Muscle layer of colon (tissue), 2 donors: ENCODE data around the gene AWAT2.

Source experiments
- H3K27ac ChIP-seq: one replicate; pipeline ENCODE4 v1.7.0; 2013; ENCODE audit warnings: low read depth, mild to moderate bottlenecking, low read length, moderate library complexity
- H3K27me3 ChIP-seq, 2 donors: one replicate each; pipeline ENCODE4 v1.7.0; 2013; ENCODE audit warnings: low read length in 2 of 2, mild to moderate bottlenecking in 2 of 2; ENCODE audit not compliant: insufficient read depth in 2 of 2, control insufficient read depth in 1 of 2
- H3K36me3 ChIP-seq: one replicate; pipeline ENCODE4 v1.7.0; 2013; ENCODE audit warnings: mild to moderate bottlenecking, low read length; ENCODE audit not compliant: insufficient read depth
- H3K4me1 ChIP-seq: one replicate; pipeline ENCODE4 v1.7.0; 2013; ENCODE audit warnings: mild to moderate bottlenecking, low read length; ENCODE audit not compliant: insufficient read depth
- H3K4me3 ChIP-seq, 2 donors: one replicate each; pipeline ENCODE4 v1.7.0; 2013; ENCODE audit warnings: low read length in 2 of 2, low read depth in 1 of 2, mild to moderate bottlenecking in 1 of 2, moderate library complexity in 1 of 2
- H3K9ac ChIP-seq: one replicate; pipeline ENCODE4 v1.7.0; 2013; ENCODE audit warnings: low read length
- H3K9me3 ChIP-seq: one replicate; pipeline ENCODE4 v1.7.0; 2013; ENCODE audit warnings: mild to moderate bottlenecking, low read length
- donor health status: abdominal sarcoma.
- donor health status: Adenocarcinoma of cecum.

The AWAT2 gene

DNA sequence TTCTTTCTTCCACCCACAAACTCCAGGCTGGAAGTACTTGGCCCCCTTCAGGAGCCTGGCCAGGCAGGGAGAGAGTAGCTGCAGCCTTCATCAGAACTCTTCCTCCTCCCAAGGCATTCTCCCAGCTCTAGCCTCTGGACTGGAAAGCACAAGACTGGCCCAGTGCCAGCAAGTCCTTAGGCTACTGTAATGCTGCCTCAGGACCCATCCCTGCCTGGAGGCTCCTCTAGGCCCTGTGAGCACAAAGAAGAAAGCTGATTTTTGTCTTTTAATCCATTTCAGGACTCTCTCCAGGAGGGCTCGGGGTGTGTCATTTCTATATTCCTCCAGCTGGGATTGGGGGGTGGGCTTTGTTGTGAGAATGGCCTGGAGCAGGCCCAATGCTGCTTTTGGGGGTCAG lies 10.8 kb downstream of the AWAT2 start:
- Histone ChIP-seq H3K4me1 (no peaks in the 10 kb centered on the region), H3K4me3 (no peak overlapping the region), H3K9ac (no peak overlapping the region), H3K27ac (no peak overlapping the region), H3K27me3 (peaks cover 0 to 10% of the 10 kb centered on the region in 2 donors), H3K9me3 (no peaks in the 10 kb centered on the region), H3K36me3 (no peaks in the 10 kb centered on the region)

DNA sequence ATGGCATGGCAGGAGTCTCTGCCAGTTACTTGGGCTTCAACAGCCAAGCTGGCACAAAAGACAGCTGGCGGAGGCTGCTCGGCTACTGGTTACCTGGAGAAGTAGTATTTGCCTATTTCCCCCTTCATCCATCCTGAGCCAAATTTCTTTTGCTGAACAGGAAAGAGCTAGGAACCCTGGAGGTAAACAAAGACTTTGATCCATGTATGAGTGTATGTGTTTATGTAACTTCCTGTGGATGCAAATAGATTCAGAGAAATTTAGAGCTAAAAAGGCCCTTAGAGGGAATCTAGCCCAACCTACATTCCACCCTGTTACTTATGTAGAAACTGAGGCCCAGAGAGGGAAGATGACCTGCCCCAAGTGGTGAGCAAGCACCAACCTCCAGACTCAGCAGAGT lies 11.2 kb downstream of the AWAT2 start:
- no peaks in the 10 kb centered on the region for H3K9me3 ChIP-seq
- H3K4me1 ChIP-seq = no peaks in the 10 kb centered on the region
- no peak overlapping the region for H3K9ac ChIP-seq
- no peaks in the 10 kb centered on the region for H3K36me3 ChIP-seq
- H3K27ac ChIP-seq = no peak overlapping the region
- H3K27me3 ChIP-seq = peaks cover 0 to 14% of the 10 kb centered on the region in 2 donors
- no peak overlapping the region for H3K4me3 ChIP-seq

DNA sequence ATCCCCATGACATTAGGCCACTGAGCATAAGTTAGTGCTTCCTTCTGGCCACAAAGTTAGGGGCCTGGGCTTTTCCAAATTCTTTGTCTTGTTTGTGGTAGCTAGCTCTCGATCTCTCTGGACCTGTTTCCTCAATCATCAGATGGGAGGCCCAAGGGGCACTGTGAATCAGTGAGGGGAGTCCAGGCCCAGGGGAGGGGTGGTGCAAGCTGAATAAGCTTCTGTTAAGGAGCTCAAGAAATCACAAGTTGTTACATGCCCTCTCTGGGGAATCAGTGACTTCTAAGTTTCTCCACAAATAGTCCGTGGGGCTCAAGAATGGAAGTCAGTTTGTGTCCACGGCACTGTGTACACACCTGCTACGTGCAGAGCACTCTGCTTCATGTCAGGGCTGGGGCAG lies 15.1 kb downstream of the AWAT2 start:
- no peak overlapping the region for H3K27ac ChIP-seq
- H3K4me1 ChIP-seq = no peaks in the 10 kb centered on the region
- H3K9ac ChIP-seq = no peak overlapping the region
- no peaks in the 10 kb centered on the region for H3K36me3 ChIP-seq
- H3K4me3 ChIP-seq = no peak overlapping the region
- H3K9me3 ChIP-seq = no peaks in the 10 kb centered on the region
- H3K27me3 ChIP-seq = peaks cover 0 to 23% of the 10 kb centered on the region in 2 donors

DNA sequence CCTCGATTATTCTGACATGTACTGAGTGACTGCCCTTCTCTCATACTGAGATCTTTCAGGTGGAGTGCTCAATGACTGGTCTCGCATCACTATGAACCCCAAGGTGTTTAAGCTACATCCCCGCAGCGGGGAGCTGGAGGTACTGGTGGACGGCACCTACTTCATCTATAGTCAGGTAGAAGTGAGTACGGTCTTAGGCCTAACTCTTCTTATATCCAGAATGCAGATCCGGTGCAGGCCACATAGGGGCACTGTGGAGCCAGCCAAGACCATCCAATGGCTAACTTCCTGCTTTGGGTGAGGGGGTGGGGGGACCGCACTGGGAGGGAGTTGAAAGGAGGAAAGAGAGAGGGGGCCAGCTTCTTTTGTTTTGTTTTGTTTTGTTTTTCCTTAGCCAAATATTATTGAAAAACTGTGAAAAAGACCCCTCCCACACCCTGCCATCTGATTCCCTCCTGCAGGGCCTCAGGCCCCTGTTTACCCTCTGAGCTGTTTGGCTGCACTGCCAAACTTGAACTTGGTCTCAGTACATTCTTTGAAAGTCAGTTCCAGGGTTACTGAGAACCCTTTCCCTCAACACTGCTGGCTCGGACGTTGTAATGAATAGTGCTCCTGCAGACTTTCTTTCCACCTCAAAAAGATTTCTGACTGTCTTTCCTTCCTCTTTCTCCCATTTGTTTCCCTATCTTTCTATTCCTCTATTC lies 16.2 kb downstream of the AWAT2 start:
- H3K4me3 ChIP-seq = no peak overlapping the region
- peaks cover 0 to 32% of the 10 kb centered on the region in 2 donors for H3K27me3 ChIP-seq
- no peaks in the 10 kb centered on the region for H3K9me3 ChIP-seq
- H3K9ac ChIP-seq = no peak overlapping the region
- H3K27ac ChIP-seq = no peak overlapping the region
- no peaks in the 10 kb centered on the region for H3K36me3 ChIP-seq
- H3K4me1 ChIP-seq = no peaks in the 10 kb centered on the region

DNA sequence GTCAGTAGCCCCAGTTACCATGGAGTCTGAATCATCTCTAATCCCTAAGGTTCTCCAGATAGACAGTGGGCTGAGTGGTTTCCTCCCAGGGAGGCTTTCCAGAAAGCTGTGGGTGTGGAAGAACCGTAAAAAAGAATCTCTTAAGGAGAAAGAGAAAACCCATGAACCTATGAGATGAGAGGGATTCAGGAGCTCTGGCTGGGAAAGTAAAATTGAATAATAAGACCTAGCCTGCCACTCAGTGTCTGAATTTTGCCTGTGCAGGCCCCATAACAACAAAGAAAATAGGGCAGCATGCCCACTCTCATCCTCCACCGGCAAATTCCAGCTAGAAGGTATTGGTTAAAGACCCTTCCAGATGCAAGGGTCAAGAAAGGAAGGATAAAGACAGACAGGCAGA lies 16.9 kb downstream of the AWAT2 start:
- Histone ChIP-seq H3K36me3 (no peaks in the 10 kb centered on the region), H3K9ac (no peak overlapping the region), H3K4me3 (no peak overlapping the region), H3K27ac (no peak overlapping the region), H3K9me3 (no peaks in the 10 kb centered on the region), H3K27me3 (peaks cover 0 to 32% of the 10 kb centered on the region in 2 donors), H3K4me1 (no peaks in the 10 kb centered on the region)

DNA sequence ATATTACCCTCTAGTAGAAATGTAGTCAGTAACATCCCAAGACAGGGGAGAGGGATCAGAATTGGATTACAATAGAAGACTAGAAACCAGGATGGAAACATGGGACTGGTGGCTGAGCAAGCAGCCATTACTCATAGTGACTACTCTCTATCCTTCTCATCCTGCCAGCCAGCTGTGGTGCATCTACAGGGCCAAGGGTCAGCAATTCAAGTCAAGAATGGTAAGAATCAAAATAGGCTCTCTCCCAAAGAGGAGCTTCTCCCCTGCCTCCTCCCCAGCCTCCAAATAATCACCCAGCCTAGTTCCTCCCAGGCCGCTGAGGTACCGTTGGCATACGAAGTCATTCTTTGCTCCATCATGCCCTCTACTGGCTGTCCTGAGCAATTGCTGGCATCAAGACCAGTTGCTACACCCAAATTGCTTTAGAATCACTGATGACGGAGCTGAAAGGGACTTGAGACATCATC lies 19.4 kb downstream of the AWAT2 start:
- no peaks in the 10 kb centered on the region for H3K4me1 ChIP-seq
- no peaks in the 10 kb centered on the region for H3K36me3 ChIP-seq
- H3K9ac ChIP-seq = no peak overlapping the region
- H3K4me3 ChIP-seq = no peak overlapping the region
- H3K9me3 ChIP-seq = no peaks in the 10 kb centered on the region
- peaks cover 0 to 32% of the 10 kb centered on the region in 2 donors for H3K27me3 ChIP-seq
- H3K27ac ChIP-seq = no peak overlapping the region

DNA sequence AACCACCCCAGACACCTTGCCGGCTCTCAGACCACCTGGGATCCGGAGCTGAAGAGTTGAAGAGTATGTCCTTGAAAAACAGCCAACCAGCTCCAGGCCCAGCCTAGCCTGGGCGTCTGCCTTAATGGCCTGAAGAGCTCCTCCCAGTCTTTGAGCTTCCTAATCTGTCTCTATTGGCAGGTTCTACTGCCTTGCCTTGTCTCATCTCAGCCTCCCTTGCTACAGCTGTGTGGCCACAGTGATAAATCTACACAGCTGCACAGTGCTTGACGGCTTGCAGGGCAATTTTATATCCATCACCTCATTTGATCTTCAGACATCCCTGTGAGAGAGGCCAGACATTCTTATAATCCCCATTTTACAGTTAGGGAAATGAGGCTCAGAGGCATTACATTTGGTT lies 19.9 kb downstream of the AWAT2 start:
- Histone ChIP-seq H3K27ac (no peak overlapping the region), H3K27me3 (peaks cover 0 to 32% of the 10 kb centered on the region in 2 donors)

DNA sequence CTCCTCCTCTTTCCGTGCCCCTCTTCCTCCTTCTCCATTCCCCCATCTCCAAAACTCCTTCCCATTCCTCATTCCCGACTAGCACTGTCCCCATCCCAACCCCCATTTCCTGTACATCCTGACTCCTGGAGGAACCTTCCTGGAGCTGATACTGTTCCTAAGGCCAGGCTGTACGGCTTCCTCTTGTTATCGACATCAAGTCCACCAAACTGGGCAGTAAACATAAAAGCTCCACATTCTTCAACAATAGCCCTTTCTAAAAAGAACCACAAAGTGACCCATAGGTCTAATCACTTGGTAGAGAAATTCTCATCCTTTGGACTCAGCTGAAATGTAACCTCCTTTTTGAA lies 22.9 kb downstream of the AWAT2 start:
- Histone ChIP-seq H3K9ac (no peak overlapping the region), H3K27me3 (peaks cover 0 to 15% of the 10 kb centered on the region in 2 donors), H3K4me3 (no peak overlapping the region), H3K27ac (no peak overlapping the region), H3K9me3 (no peaks in the 10 kb centered on the region), H3K4me1 (no peaks in the 10 kb centered on the region), H3K36me3 (no peaks in the 10 kb centered on the region)

More for the DNA sequence above, 19.9 kb downstream of the AWAT2 start:
- Histone ChIP-seq H3K36me3 (no peaks in the 10 kb centered on the region), H3K9ac (no peak overlapping the region), H3K4me3 (no peak overlapping the region), H3K9me3 (no peaks in the 10 kb centered on the region), H3K4me1 (no peaks in the 10 kb centered on the region)

DNA sequence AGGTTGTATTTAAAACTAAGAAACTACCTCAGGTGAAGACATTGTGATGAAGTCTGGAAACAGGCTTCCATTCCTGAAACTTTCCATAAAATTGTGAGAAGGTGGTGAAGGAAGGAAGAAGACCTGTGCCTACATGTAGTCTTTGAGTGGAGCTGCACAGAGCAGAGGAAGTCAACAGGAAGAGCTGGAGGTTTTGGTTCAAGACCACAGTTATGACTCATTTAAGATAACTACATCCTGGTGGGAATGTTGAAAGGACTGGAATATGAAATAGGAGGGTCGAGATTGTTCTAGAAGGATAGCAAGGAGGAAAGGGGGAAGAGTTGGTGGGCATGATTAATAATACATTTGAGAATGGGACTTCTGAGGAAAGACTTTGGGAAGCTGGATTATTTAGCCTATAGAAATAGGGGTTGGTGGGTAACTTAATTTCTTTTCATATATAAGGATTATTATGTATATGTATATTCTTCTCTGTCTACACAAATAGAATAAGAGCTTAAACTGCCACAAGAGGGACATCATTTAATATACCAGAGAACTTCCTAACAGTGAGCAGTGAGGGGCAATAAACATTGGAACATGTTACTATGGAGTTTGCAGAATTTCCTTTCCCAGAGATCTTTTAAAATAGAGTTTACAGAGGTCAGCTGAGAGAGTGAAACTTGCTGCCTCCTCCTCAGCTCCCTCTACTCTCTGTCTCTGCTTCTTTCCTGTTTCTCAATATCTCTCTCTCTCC lies 23.5 kb downstream of the AWAT2 start:
- H3K9ac ChIP-seq = no peak overlapping the region
- no peak overlapping the region for H3K4me3 ChIP-seq
- H3K36me3 ChIP-seq = no peaks in the 10 kb centered on the region
- H3K9me3 ChIP-seq = no peaks in the 10 kb centered on the region
- H3K27me3 ChIP-seq = peaks cover 0 to 15% of the 10 kb centered on the region in 2 donors
- H3K4me1 ChIP-seq = no peaks in the 10 kb centered on the region
- H3K27ac ChIP-seq = no peak overlapping the region

DNA sequence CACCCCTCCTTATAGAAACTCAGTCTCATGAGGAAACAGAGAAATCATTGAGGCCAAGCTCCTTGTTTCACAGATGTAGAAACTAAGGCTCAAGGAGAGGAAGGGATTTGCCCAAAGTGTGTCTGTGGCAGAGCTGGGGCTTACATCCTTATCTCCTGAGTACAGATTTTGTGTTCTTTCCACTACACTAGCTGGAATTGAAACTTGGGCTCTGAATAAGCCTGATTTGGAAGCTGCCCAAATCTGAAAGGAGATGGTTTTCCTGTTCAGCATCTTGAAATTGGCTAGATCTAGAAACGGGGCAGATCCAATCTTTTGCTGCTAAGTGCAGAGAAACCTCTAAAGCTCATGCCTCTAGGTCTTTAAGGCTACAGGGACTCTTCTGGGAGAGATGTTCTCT lies 24.3 kb downstream of the AWAT2 start:
- Histone ChIP-seq H3K9me3 (no peaks in the 10 kb centered on the region), H3K27me3 (peaks cover 0 to 14% of the 10 kb centered on the region in 2 donors), H3K27ac (no peak overlapping the region), H3K36me3 (no peaks in the 10 kb centered on the region), H3K9ac (no peak overlapping the region), H3K4me3 (no peak overlapping the region), H3K4me1 (no peaks in the 10 kb centered on the region)

DNA sequence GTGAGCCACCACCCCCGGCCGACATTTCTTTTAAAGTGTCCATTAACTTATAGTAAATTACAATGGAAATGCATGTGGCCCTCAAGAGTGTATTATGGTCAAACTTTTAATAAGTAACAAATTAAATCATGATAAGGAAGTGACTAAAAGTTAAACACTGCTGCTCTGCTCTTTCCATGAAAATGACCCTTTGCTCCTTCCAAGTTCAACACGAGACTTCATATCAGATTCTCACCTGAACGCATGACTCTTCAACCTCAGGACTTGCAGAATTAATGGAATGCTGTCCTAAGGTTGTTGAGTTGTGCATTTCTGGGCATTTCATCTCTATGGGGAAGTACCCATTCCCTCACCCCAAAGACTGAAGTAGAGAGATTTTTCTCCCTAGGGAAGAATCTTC lies 27.1 kb downstream of the AWAT2 start:
- no peak overlapping the region for H3K4me3 ChIP-seq
- H3K4me1 ChIP-seq = no peaks in the 10 kb centered on the region
- no peaks in the 10 kb centered on the region for H3K27me3 ChIP-seq
- H3K36me3 ChIP-seq = no peaks in the 10 kb centered on the region
- H3K9me3 ChIP-seq = no peaks in the 10 kb centered on the region
- H3K27ac ChIP-seq = no peak overlapping the region
- H3K9ac ChIP-seq = no peak overlapping the region

DNA sequence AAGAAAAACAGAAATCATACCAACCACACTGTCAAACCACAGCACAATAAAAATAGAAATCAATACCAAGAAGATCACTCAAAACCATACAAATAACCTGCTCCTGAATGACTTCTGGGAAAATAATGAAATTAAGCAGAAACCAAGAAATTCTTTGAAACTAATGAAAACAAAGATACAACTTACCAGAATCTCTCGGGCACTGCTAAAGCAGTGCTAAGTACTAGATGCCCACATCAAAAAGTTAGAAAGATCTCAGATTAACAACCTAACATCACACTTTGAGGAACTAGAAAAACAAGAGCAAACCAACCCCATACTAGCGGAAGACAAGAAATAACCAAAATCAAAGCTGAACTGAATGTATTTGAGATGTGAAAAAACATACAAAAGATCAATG lies 33.2 kb downstream of the AWAT2 start:
- H3K27ac ChIP-seq = no peak overlapping the region
- H3K27me3 ChIP-seq = peaks cover 0 to 15% of the 10 kb centered on the region in 2 donors
- no peaks in the 10 kb centered on the region for H3K9me3 ChIP-seq
- H3K4me1 ChIP-seq = no peaks in the 10 kb centered on the region
- no peak overlapping the region for H3K4me3 ChIP-seq
- no peak overlapping the region for H3K9ac ChIP-seq
- no peaks in the 10 kb centered on the region for H3K36me3 ChIP-seq
